IMR-90 (cell line): ENCODE data around the gene POLR3B. TPM values are rescaled to one million over a fixed set of nuclear protein-coding genes. Genes with fewer than 3 reads are reported as not detected.

Source experiments
- ATAC-seq: fragments of 200-7000 bp; cut with Tn5 transposase; 2 replicates; pipeline ENCODE4 v1.9.1; 2020; ENCODE audit warnings: low read depth, mild to moderate bottlenecking, moderate library complexity
- BruUV-seq: library from RNA; stranded (reverse); fragments of 400-500 nt; replicated peaks from 2 replicates; lab custom pipeline; 2021; lab: Mats Ljungman, UMichigan
- CTCF ChIA-PET: fragments of 300-600 bp; formaldehyde crosslinking; extraction: SDS; loops from one replicate; lab custom pipeline; 2021; ENCODE audit warnings: antibody characterized with exemption; lab: Yijun Ruan, JAX
- POLR2A ChIA-PET: fragments of 300-600 bp; sonication (Branson Sonifier 250); formaldehyde crosslinking; loops from one replicate; lab custom pipeline; 2022; ENCODE audit warnings: antibody characterized with exemption; ENCODE audit not compliant: unreplicated experiment; lab: Charles Lee
- DNase-seq: peaks from one replicate; pipeline ENCODE4 v3.0.0; 2013
- H2AFZ ChIP-seq: replicated peaks from 2 replicates; pipeline ENCODE3; 2013; ENCODE audit warnings: low read length, mild to moderate bottlenecking; ENCODE audit not compliant: poor library complexity
- H2AK5ac ChIP-seq: 2 replicates; pipeline ENCODE4 v1.6.1; 2013; ENCODE audit warnings: low read depth, low read length, inconsistent platforms
- H2AK9ac ChIP-seq: replicated peaks from 2 replicates; pipeline ENCODE3; 2013; ENCODE audit warnings: mild to moderate bottlenecking, low read depth, low read length, moderate library complexity; ENCODE audit not compliant: poor library complexity
- H2BK120ac ChIP-seq: 2 replicates; pipeline ENCODE4 v1.6.1; 2013; ENCODE audit warnings: low read depth, low read length, inconsistent platforms
- H2BK15ac ChIP-seq: 3 replicates; pipeline ENCODE4 v1.6.1; 2013; ENCODE audit warnings: low read depth, low read length, inconsistent platforms
- H2BK20ac ChIP-seq: 2 replicates; pipeline ENCODE4 v1.6.1; 2013; ENCODE audit warnings: low read depth, mild to moderate bottlenecking, inconsistent platforms, low read length, moderate library complexity
- H2BK5ac ChIP-seq: 2 replicates; pipeline ENCODE4 v1.6.1; 2013; ENCODE audit warnings: mild to moderate bottlenecking, low read depth, low read length, inconsistent platforms; ENCODE audit not compliant: poor library complexity, severe bottlenecking
- H3K14ac ChIP-seq: replicated peaks from 2 replicates; pipeline ENCODE4 v1.6.1; 2013; ENCODE audit warnings: low read depth, low read length, inconsistent platforms
- H3K18ac ChIP-seq: 2 replicates; pipeline ENCODE4 v1.6.1; 2013; ENCODE audit warnings: low read depth, low read length, control low read depth
- H3K23ac ChIP-seq: 2 replicates; pipeline ENCODE4 v1.6.1; 2013; ENCODE audit warnings: low read depth, low read length, inconsistent platforms
- H3K27ac ChIP-seq: 2 replicates; pipeline ENCODE4 v1.5.1; 2013; ENCODE audit warnings: mild to moderate bottlenecking, control low read depth, low read length; ENCODE audit not compliant: insufficient read depth
- H3K27me3 ChIP-seq: 2 replicates; pipeline ENCODE4 v1.6.1; 2013; ENCODE audit warnings: low read length; ENCODE audit not compliant: control insufficient read depth, insufficient read depth
- H3K36me3 ChIP-seq: 2 replicates; pipeline ENCODE4 v1.6.1; 2013; ENCODE audit warnings: low read length, mixed read lengths; ENCODE audit not compliant: control insufficient read depth, insufficient read depth
- H3K4ac ChIP-seq: 2 replicates; pipeline ENCODE4 v1.6.1; 2013; ENCODE audit warnings: low read depth, low read length, inconsistent platforms
- H3K4me1 ChIP-seq: 2 replicates; pipeline ENCODE4 v1.6.1; 2013; ENCODE audit warnings: low read length, mixed read lengths; ENCODE audit not compliant: control insufficient read depth, insufficient read depth
- H3K4me2 ChIP-seq: 2 replicates; pipeline ENCODE4 v1.6.1; 2013; ENCODE audit warnings: low read depth, mild to moderate bottlenecking, control low read depth, low read length, moderate library complexity
- H3K4me3 ChIP-seq: 2 replicates; pipeline ENCODE4 v1.5.1; 2013; ENCODE audit warnings: low read depth, mild to moderate bottlenecking, control low read depth, low read length, moderate library complexity; ENCODE audit not compliant: insufficient read depth
- H3K56ac ChIP-seq: 2 replicates; pipeline ENCODE4 v1.6.1; 2013; ENCODE audit warnings: low read length, inconsistent platforms; ENCODE audit not compliant: insufficient read depth; ENCODE audit errors: extremely low read depth
- H3K79me1 ChIP-seq, 2 experiments: 2 replicates each; pipeline ENCODE4 v1.6.1; 2013; ENCODE audit warnings: low read length in 2 of 2, inconsistent platforms in 1 of 2, low read depth in 1 of 2
- H3K9ac ChIP-seq: 2 replicates; pipeline ENCODE4 v1.6.1; 2013; ENCODE audit warnings: low read depth, low read length, control low read depth
- H3K9me1 ChIP-seq: 2 replicates; pipeline ENCODE4 v1.6.1; 2013; ENCODE audit warnings: low read length, inconsistent platforms; ENCODE audit not compliant: insufficient read depth
- H3K9me3 ChIP-seq: 2 replicates; pipeline ENCODE4 v1.6.1; 2013; ENCODE audit warnings: low read length; ENCODE audit not compliant: control insufficient read depth, insufficient read depth
- H4K20me1 ChIP-seq: 2 replicates; pipeline ENCODE4 v1.6.1; 2013; ENCODE audit warnings: low read length, inconsistent platforms; ENCODE audit not compliant: insufficient read depth
- H4K5ac ChIP-seq: 2 replicates; pipeline ENCODE4 v1.6.1; 2013; ENCODE audit warnings: mild to moderate bottlenecking, low read depth, low read length, control low read depth
- H4K8ac ChIP-seq, 2 experiments: 2 replicates each; pipeline ENCODE4 v1.6.1; 2013; ENCODE audit warnings: low read depth in 2 of 2, low read length in 2 of 2, control low read depth in 1 of 2, inconsistent platforms in 1 of 2
- H4K91ac ChIP-seq: 2 replicates; pipeline ENCODE4 v1.6.1; 2013; ENCODE audit warnings: low read depth, low read length, inconsistent platforms; ENCODE audit not compliant: insufficient read depth
- BHLHE40 ChIP-seq: fragments of 150-350 bp; IDR thresholded peaks from 2 replicates; pipeline ENCODE4 v1.6.1; 2016; ENCODE audit warnings: mild to moderate bottlenecking, low read depth, low read length
- CEBPB ChIP-seq: IDR thresholded peaks from 2 replicates; pipeline ENCODE4 v1.6.1; 2012; ENCODE audit warnings: low read depth, low read length, improper control_type of control experiment
- CHD1 ChIP-seq: IDR thresholded peaks from 2 replicates; pipeline ENCODE4 v1.6.1; 2012; ENCODE audit warnings: low read depth, low read length, improper control_type of control experiment
- CTCF ChIP-seq: conservative IDR thresholded peaks from 2 replicates; pipeline ENCODE4 v1.5.1; 2012; ENCODE audit warnings: mild to moderate bottlenecking, low read depth, low read length, improper control_type of control experiment
- ELK1 ChIP-seq: fragments of 150-350 bp; IDR thresholded peaks from 2 replicates; pipeline ENCODE4 v1.6.1; 2016; ENCODE audit warnings: low read depth, mild to moderate bottlenecking, low read length, moderate library complexity, borderline replicate concordance
- FOS ChIP-seq: fragments of 150-350 bp; IDR thresholded peaks from 2 replicates; pipeline ENCODE4 v1.6.1; 2016; ENCODE audit warnings: low read depth, low read length
- MAFK ChIP-seq: IDR thresholded peaks from 2 replicates; pipeline ENCODE4 v1.6.1; 2012; ENCODE audit warnings: low read depth, low read length, improper control_type of control experiment
- MAZ ChIP-seq: IDR thresholded peaks from 2 replicates; pipeline ENCODE4 v1.6.1; 2012; ENCODE audit warnings: low read depth, mild to moderate bottlenecking, low read length, improper control_type of control experiment, moderate library complexity, borderline replicate concordance
- MXI1 ChIP-seq: IDR thresholded peaks from 2 replicates; pipeline ENCODE4 v1.6.1; 2012; ENCODE audit warnings: low read depth, mild to moderate bottlenecking, low read length, moderate library complexity, borderline replicate concordance
- NFE2L2 ChIP-seq: fragments of 150-350 bp; IDR thresholded peaks from 2 replicates; pipeline ENCODE4 v1.6.1; 2016; ENCODE audit warnings: low read depth, mild to moderate bottlenecking, low read length
- POLR2A ChIP-seq: IDR thresholded peaks from 2 replicates; pipeline ENCODE4 v1.6.1; 2012; ENCODE audit warnings: mild to moderate bottlenecking, low read depth, low read length
- RAD21 ChIP-seq: IDR thresholded peaks from 2 replicates; pipeline ENCODE4 v1.6.1; 2012; ENCODE audit warnings: low read length, improper control_type of control experiment
- RCOR1 ChIP-seq: IDR thresholded peaks from 2 replicates; pipeline ENCODE4 v1.6.1; 2012; ENCODE audit warnings: mild to moderate bottlenecking, low read length, improper control_type of control experiment; ENCODE audit not compliant: insufficient replicate concordance
- RFX5 ChIP-seq: IDR thresholded peaks from 2 replicates; pipeline ENCODE4 v1.8.0; 2012; ENCODE audit warnings: low read depth, mild to moderate bottlenecking, low read length, moderate library complexity
- SMC3 ChIP-seq: fragments of 150-350 bp; IDR thresholded peaks from 2 replicates; pipeline ENCODE4 v1.6.1; 2016; ENCODE audit warnings: low read depth, mild to moderate bottlenecking, antibody characterized with exemption, low read length, moderate library complexity
- USF2 ChIP-seq: fragments of 150-350 bp; IDR thresholded peaks from 2 replicates; pipeline ENCODE4 v1.6.1; 2017; ENCODE audit warnings: mild to moderate bottlenecking, antibody characterized with exemption, low read length, low read depth
- WGBS, 2 experiments: methylation state at CpG; one replicate each; pipeline versions ENCODE4 v1.1.5 to v1.1.7; 2013; ENCODE audit warnings: missing lambda C conversion rate in 2 of 2; ENCODE audit not compliant: insufficient read length in 1 of 2; ENCODE audit errors: extremely low coverage in 2 of 2; 5-methylcytosine and 5-hydroxymethylcytosine counted together
- dilution Hi-C: fragments of 300-500 bp; cut with HindIII; formaldehyde crosslinking; loops from one replicate; pipeline ENCODE4 v1.14.3; 2018; ENCODE audit warnings: low sequenced_read_pairs; ENCODE audit not compliant: unreplicated experiment
- in situ Hi-C: fragments of 300-500 bp; cut with MboI; formaldehyde crosslinking; loops from 3 replicates; pipeline ENCODE4 v1.14.3; 2019; ENCODE audit warnings: low sequenced_read_pairs, inconsistent platforms, mixed read lengths
- intact Hi-C: fragments of 100-400 bp; cut with micrococcal nuclease; formaldehyde crosslinking; loops from 2 replicates; pipeline ENCODE4 v1.10.0; 2022
- polyA plus RNA-seq, 3 experiments: library from polyadenylated mRNA; depleted of rRNA; stranded (reverse); fragments of >200 nt; gene quantifications; 2 replicates each; pipeline ENCODE4 v1.2.3, GENCODE V29; 2012; ENCODE audit warnings: low replicate concordance in 1 of 3
- total RNA-seq: library from RNA; depleted of rRNA; stranded (reverse); fragments of >200 nt; gene quantifications from 2 replicates; pipeline ENCODE4 v1.2.3, GENCODE V29; 2012

The POLR3B gene
- total and polyA plus RNA-seq, 2 of the 4 experiments (the other 2 are of a cell fraction) = 6.9 to 15.4 TPM

- dilution Hi-C loops = no loop called here
- no TSS peak for BruUV-seq
- no peak for DNase-seq
- Histone ChIP-seq H3K23ac (no peak overlapping the region), H3K27ac (no peak overlapping the region), H3K4me2 (no peak overlapping the region), H2BK15ac (no peak overlapping the region), H2BK5ac (no peak overlapping the region), H3K27me3 (no peaks in the 10 kb centered on the region), H4K8ac (no peak overlapping the region), H3K4me1 (no peaks in the 10 kb centered on the region), H2AFZ (no peak overlapping the region), H3K9me1 (peaks cover 10% of the 10 kb centered on the region), H3K79me1 (0 out of 4 replicates have a peak, but pooled peaks cover 0 to 4% of the 10 kb centered on the region in 2 experiments), H3K36me3 (peaks cover 6% of the 10 kb centered on the region), H2BK120ac (no peak overlapping the region), H3K14ac (no peak overlapping the region), H2AK5ac (no peak overlapping the region), H3K9ac (no peak overlapping the region), H4K20me1 (no peaks in the 10 kb centered on the region), H3K56ac (no peak overlapping the region), H3K4ac (no peak overlapping the region), H3K18ac (no peak overlapping the region), H3K4me3 (no peak overlapping the region), H4K5ac (no peak overlapping the region), H2BK20ac (no peak overlapping the region), H2AK9ac (no peak overlapping the region), H4K91ac (no peak overlapping the region), H3K9me3 (no peaks in the 10 kb centered on the region)
- ChIA-PET POLR2A (no interaction called here), CTCF (no interaction called here)
- WGBS, 2 experiments = 93% methylated on average over 4 of the region's 6 CpGs; no CpG with 5 or more reads in 1 of the 2 experiments
- ATAC-seq = no peak
- TF ChIP-seq USF2 (no peak), CEBPB (no peak), BHLHE40 (no peak), SMC3 (no peak), MAFK (no peak), RCOR1 (no peak), MXI1 (no peak), CTCF (no peak), POLR2A (no peak), FOS (no peak), CHD1 (no peak), NFE2L2 (no peak), MAZ (no peak), RFX5 (no peak), ELK1 (no peak), RAD21 (no peak)
- intact Hi-C loops = no loop called here
- in situ Hi-C loops = no loop called here
Measured at GRCh38 chr12:106455111-106455510, 97.6 kb downstream of the POLR3B start.
